D721Med (cell line): Measurements from ENCODE around the gene NFX1.

Experiments used
- DNase-seq: peaks from one replicate; pipeline ENCODE4 v3.0.0; 2011; ENCODE audit warnings: low spot score; ENCODE audit not compliant: insufficient read length
- FAIRE-seq: peaks from 2 replicates; lab custom pipeline; 2011; peaks lifted over from hg19 to GRCh38; lab: Jason Lieb, UNC
- TF ChIP-seq, protein P1 (sequence below): IDR thresholded peaks from 2 replicates; pipeline ENCODE4 v1.5.1; 2012; ENCODE audit warnings: mild to moderate bottlenecking, control low read depth; ENCODE audit not compliant: insufficient read depth; ENCODE audit errors: missing control alignments

NFX1 gene

DNA sequence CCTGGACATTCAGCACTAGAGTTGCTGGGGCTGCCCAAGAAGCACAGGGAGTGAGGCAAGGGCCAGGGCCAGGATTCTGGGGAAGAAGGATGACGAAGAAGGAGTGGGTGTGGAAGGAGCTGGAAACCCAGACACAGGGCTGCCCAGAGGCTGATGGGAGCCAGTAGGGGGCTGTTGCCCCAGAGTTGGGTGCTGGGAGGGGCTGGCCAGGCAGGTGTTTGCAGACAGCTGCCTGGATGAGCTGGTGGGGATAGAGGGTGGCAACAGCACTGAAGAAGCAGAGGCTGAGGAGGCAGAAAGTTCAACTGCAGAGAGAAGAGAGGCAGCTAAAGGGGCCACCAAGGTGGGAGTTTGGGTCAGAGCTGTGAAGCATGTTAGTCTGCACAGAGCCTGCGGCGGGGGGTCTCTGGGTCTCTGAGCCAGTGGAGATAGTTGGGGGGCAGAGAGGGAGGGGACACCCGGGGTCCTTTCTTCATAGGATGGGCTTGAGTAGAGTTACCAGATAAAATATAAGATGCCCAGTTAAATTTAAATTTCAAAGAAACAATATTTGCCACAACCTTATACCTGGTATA is 114.6 kb downstream of the NFX1 start:
- DNase-seq (no peak), FAIRE-seq (no peak)
- TF ChIP-seq, protein P1, sequence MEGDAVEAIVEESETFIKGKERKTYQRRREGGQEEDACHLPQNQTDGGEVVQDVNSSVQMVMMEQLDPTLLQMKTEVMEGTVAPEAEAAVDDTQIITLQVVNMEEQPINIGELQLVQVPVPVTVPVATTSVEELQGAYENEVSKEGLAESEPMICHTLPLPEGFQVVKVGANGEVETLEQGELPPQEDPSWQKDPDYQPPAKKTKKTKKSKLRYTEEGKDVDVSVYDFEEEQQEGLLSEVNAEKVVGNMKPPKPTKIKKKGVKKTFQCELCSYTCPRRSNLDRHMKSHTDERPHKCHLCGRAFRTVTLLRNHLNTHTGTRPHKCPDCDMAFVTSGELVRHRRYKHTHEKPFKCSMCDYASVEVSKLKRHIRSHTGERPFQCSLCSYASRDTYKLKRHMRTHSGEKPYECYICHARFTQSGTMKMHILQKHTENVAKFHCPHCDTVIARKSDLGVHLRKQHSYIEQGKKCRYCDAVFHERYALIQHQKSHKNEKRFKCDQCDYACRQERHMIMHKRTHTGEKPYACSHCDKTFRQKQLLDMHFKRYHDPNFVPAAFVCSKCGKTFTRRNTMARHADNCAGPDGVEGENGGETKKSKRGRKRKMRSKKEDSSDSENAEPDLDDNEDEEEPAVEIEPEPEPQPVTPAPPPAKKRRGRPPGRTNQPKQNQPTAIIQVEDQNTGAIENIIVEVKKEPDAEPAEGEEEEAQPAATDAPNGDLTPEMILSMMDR: no peak

DNA sequence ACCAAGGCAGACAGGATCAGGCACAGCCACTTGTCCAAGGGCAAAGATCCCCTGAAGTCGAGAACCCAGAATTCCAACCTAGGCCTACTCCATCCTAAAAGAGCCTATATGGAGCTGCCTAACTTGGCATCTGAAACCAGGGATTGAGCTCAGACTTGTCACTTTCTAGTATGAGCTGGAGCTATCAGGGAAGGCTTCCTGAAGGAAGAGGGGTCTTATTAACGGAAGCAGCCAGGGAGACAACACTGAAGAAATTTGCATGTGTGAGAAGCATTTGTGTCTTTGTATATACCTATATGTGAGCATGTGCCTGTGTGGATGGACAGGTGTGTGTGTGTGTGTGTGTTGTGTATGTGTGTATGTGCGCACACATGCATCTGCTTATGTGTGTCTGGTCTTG is 116.7 kb downstream of the NFX1 start:
- FAIRE-seq: no peak
- TF ChIP-seq, protein P1: no peak
- DNase-seq: no peak

DNA sequence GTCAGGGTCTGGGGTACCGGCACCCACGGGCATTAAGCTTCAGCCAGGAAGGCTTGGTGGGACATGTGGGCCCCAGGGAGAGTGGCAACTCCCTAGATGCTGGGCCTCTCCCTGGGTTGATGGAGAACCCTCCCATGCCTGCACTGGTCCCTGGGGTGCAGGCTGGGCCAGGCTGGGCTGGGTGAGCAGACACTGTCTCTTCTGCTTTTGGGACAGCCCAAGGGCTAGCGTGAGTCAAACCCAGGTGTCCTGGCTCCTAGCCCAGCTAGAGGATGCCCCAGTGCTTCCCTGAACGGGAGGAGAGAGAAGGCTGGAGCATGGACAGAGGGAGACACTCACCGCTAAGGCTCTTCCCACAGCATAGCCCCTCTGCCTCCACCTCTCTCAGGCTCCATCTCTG is 117.8 kb downstream of the NFX1 start:
- DNase-seq (no peak), FAIRE-seq (no peak)
- TF ChIP-seq, protein P1: no peak

DNA sequence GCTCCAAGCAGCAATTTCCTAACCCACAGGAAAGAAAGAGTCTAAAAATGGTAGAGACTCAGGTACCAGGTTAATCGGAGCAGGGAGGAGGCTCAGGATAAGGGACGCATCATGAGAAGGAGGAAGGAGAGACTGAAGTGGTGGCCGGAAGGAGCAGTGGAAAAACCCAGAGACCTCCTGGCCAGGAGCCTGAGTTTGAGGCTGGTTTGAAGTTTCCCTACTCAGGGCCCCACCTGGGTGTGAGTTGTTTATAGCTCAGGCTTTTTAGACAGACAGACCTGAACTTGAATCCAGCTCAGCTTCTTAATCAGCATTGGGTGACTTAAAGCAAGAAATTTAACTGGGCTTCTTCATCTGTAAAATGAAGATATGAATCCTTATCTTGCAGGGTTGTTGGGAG is 124.0 kb downstream of the NFX1 start:
- DNase-seq (no peak), FAIRE-seq (no peak)
- TF ChIP-seq, protein P1: no peak

DNA sequence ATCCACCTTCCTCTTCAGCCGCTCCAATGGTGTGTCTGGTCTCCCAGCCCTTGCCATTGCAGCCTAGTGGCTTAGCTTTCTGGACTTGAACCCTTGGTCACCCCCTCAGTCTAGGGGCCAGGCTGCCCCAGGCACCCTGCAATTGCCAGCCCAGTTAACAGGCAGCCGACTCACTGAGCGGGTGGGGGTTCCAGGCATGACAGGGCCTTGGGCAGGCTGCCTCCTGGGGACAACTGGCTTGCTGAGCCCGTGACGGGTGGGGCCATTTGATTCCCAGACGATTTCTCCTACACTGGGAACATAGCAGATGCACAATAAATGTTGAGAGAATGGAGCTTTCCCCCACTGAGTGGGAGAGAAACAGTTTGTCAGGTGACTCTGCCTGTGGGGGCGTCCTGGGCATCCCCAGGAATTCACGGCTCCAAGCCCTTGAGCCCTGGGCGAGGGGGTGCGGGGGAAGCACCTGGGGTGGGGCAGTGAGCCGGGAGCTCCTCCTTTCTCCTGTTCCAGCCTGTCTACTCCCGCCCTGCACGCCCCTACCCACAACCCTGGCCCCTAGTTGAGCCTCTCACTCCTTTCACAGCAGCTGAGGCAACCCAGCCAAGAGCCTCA is 124.7 kb downstream of the NFX1 start:
- DNase-seq (no peak), FAIRE-seq (no peak)
- TF ChIP-seq, protein P1: no peak

DNA sequence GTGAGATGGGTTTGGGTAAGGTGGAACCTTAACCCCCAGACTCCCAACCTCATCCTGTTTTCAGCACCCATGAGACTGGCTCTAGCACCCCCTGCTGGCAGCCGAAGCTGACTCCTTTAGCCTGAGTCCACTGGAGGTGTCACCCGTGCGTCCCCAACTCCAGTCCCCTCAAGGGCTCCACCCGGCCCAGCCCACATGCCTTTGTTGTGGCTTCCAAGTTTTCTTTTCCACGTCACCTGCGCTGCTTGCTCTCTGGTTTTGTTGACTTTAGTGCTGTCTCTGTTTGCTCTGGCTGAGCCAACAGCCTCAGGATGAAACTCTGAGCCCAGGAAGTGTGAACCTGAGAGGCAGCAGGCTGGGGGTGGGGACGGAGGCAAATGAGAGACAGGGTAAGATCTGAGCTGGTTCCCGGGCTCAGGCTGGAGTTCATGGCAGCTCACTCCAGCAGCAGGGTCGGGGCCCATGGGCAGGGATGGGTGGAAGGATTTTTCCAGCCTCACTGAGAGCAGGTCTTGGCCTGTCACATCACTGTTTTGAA is 125.3 kb downstream of the NFX1 start:
- TF ChIP-seq, protein P1: peak; percentile 41
- DNase-seq (no peak), FAIRE-seq (no peak)

DNA sequence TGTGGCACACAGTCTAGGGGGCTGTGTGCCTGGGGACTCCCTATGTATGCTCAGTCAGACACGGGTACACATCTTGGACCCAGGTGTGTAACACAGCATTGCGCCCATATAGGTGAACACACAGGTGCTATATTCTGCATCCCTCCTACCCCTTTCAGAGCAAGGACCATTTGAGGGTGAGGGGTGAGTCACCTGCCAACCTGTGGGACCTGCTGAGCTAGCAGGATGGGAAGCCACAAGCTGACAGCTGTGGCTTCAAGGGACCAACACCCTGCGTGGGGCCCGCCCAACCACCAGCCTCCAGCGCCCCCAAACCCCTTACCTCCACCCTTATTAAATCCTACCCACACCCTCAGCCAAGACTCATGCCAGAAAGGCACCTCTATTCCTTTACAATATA is 126.7 kb downstream of the NFX1 start:
- TF ChIP-seq, protein P1: no peak
- FAIRE-seq: no peak
- no peak for DNase-seq
